NOMO-1 treated with DMSO at 0.1 percent for 48 hours (cell line): ENCODE results near the gene STIMATE.

Experiments used
- DNase-seq: peaks from one replicate; lab custom pipeline; 2025; ENCODE audit not compliant: unreplicated experiment; lab: John Stamatoyannopoulos, UW

STIMATE gene

GRCh38 chr3:52824037-52824436 lies 73.3 kb downstream of the STIMATE start:
- no peak for DNase-seq

DNA sequence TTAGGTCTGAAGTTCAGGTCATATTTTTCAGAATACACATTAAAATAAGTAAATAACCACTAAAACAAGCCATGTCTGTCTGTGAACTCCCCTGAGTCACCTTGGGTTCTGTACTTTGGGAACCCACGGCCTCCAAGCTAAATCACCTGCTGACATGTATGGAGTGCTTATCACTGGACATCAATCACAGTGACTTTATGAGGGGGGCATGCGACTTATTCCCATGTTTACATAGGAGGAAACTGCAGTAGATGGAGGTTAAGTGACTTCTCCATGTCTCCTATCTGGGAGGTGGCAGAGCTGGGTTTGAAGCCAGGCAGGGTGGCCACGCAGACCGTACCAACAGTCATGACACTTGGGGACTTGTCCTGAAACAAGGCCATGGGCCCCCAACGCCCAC lies 75.0 kb downstream of the STIMATE start:
- DNase-seq, result no peak

GRCh38 chr3:52820736-52821135 lies 76.6 kb downstream of the STIMATE start:
- DNase-seq, result no peak

- DNase-seq, result no peak
Measured at GRCh38 chr3:52819936-52820335, 77.4 kb downstream of the STIMATE start.

GRCh38 chr3:52817860-52818259 lies 79.5 kb downstream of the STIMATE start:
- DNase-seq, result no peak

GRCh38 chr3:52817221-52817620 lies 80.1 kb downstream of the STIMATE start:
- no peak for DNase-seq

GRCh38 chr3:52816654-52817053 lies 80.7 kb downstream of the STIMATE start:
- DNase-seq, result no peak

DNA sequence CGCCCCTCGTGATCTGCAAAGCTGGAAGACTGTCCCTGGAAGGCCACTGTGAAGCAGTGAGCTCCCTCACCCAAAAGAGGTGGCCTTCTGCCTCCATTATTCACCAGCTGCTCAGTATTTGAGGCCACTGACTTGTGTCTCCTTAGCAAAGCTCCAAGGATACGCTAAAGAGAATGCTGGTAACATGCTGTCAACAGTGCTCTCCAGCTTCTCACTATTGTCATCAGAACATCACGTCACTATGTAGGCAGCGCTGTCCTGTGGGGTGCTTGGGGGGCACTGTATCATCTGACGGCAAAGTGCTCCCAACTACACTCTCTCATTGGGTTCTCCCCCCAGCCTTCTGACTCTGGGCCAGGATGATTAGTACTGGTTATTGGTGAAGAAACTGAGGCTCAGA lies 81.1 kb downstream of the STIMATE start:
- no peak for DNase-seq

- DNase-seq, result no peak
Measured at GRCh38 chr3:52813810-52814209, 83.5 kb downstream of the STIMATE start.

DNA sequence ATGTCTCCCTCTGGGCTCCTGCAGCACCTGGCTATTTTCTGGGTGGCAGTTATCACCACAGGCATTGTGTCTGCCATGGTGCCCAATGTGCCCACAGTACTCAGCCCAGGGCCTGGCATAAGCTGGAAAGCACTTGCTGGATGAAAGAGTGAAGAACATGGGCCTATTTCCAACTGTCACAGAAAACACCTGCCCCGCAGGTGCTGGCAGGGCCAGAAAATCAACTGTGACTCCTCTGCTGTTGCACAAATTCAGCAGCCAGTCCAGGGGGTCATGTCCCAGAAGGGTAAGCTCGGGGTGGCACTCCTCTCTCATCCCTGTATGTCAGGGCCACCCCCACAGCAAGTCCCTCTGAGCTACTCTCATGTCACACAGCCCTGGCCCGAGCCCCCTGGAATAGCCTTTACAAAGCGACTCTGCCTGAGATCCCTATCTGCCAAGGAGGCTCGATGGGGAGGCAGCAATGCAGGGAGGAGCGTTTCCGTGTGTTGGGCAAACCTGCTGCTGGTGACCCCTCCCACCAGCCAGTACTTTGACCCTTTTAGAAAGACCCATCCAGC lies 85.8 kb downstream of the STIMATE start:
- no peak for DNase-seq

- DNase-seq, result no peak
Measured at GRCh38 chr3:52810923-52811322, 86.4 kb downstream of the STIMATE start.

GRCh38 chr3:52809662-52810377 lies 87.5 kb downstream of the STIMATE start:
- no peak for DNase-seq

- DNase-seq, result no peak
Measured at GRCh38 chr3:52809149-52809548, 88.2 kb downstream of the STIMATE start.

- no peak for DNase-seq
Measured at GRCh38 chr3:52805270-52806039, 91.9 kb downstream of the STIMATE start.

DNA sequence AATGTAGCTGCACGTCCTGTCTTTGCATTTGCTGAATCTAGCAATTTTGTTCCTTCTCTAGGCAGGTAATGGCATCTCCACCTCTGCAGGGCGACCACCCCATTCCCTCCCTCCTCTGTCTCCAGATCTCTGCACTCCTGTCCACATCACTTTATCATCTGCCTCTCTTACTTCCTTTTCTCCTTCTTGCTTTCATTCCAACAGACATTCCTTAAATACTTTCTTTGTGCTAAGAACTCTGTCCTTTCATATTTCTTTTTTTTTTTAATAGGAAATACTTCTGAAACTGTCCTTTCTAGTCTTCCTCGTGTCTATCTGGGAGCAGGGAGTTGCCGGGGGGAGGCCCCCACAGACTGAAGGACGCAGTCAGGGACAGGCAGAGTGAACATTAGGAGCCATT lies 95.5 kb downstream of the STIMATE start:
- no peak for DNase-seq

- DNase-seq, result no peak
Measured at GRCh38 chr3:52800079-52800478, 97.3 kb downstream of the STIMATE start.

DNA sequence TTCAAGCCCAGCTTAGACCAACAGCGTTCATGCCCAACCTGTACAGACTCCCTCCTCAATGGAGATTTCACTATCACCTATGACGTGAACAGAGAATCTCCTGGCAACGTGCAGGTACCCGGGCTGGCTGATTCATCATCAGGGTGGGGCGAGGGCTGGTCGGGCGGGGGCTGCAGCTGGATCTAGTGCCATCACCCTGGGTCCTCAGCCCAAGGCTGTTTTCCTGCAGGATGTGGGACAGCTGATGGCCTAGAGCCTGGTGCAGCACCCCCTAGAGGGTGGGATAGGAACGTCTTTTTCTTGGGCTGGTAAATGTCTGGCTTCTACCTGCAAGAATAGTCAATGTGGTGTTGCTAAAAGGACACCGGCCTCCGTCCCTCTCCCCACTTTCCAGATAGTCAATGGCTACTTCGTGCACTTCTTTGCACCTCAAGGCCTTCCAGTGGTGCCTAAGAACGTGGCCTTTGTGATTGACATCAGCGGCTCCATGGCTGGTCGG lies 98.3 kb downstream of the STIMATE start:
- DNase-seq, result no peak

- no peak for DNase-seq
Measured at GRCh38 chr3:52798376-52798977, 98.9 kb downstream of the STIMATE start.

DNA sequence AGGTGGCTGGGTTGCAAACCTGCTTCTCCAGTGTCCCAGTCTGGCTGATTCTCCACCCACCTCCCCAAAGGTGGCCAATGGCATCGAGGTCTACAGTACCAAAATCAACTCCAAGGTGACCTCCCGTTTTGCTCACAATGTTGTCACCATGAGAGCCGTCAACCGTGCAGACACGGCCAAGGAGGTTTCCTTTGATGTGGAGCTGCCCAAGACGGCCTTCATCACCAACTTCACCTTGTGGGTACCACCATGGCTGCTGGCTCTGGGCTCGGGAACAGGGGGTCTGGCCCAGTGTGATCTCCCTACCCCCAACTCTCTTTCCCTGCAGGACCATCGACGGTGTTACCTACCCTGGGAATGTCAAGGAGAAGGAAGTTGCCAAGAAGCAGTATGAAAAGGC lies 100.9 kb downstream of the STIMATE start:
- DNase-seq, result no peak

- DNase-seq, result no peak
Measured at GRCh38 chr3:52795298-52795900, 101.9 kb downstream of the STIMATE start.

- no peak for DNase-seq
Measured at GRCh38 chr3:52794612-52795099, 102.7 kb downstream of the STIMATE start, which contains the start of gene ITIH3. Gene ITIH3, plus strand, starts transcription at chr3:52794796. Its CDS starts 8 bp downstream, at chr3:52794804.
